Naive B cell (primary cell): ENCODE results near the gene EHBP1L1. TPM values are rescaled to one million over a fixed set of nuclear protein-coding genes. Genes with fewer than 3 reads are reported as not detected.

Experiments used
- ATAC-seq, 2 donors: fragments of 150-1000 bp; cut with Tn5 transposase; 2 replicates each; pipeline ENCODE4 v1.10.0; 2021; ENCODE audit warnings: low read depth in 2 of 2, mild to moderate bottlenecking in 2 of 2, moderate library complexity in 2 of 2
- DNase-seq: peaks from one replicate; pipeline ENCODE4 v3.0.0; 2022
- H3K27ac Mint-ChIP-seq, 6 donors: one replicate each; pipeline ENCODE4 v1.8.0; 2020 to 2022; ENCODE audit warnings: mild to moderate bottlenecking in 6 of 6, mixed read lengths in 6 of 6, moderate library complexity in 5 of 6, inconsistent platforms in 2 of 6
- H3K27me3 Mint-ChIP-seq, 3 donors: one replicate each; pipeline ENCODE4 v1.8.0; 2021 to 2022; ENCODE audit warnings: mixed read lengths in 3 of 3, mild to moderate bottlenecking in 1 of 3
- H3K36me3 Mint-ChIP-seq, 2 donors: one replicate each; pipeline ENCODE4 v1.8.0; 2020 to 2022; ENCODE audit warnings: mixed read lengths in 2 of 2, inconsistent platforms in 1 of 2, mild to moderate bottlenecking in 1 of 2
- H3K4me1 Mint-ChIP-seq, 3 donors: one replicate each; pipeline ENCODE4 v1.8.0; 2020 to 2022; ENCODE audit warnings: mixed read lengths in 3 of 3, inconsistent platforms in 1 of 3, mild to moderate bottlenecking in 1 of 3, moderate library complexity in 1 of 3
- H3K4me3 Mint-ChIP-seq, 8 donors: one replicate each; pipeline ENCODE4 v1.8.0; 2020 to 2022; ENCODE audit warnings: mild to moderate bottlenecking in 8 of 8, mixed read lengths in 8 of 8, moderate library complexity in 8 of 8, inconsistent platforms in 2 of 8
- H3K9me3 Mint-ChIP-seq, 7 donors: one replicate each; pipeline ENCODE4 v1.8.0; 2020 to 2022; ENCODE audit warnings: mixed read lengths in 7 of 7, mild to moderate bottlenecking in 5 of 7, inconsistent platforms in 2 of 7, moderate library complexity in 1 of 7
- polyA plus RNA-seq, 6 donors: library from polyadenylated mRNA; unstranded; fragments of 300-500 nt; fragmentation: Illumina TruSeq; gene quantifications; one replicate each; pipeline ENCODE4 v1.2.3, GENCODE V29; 2021; ENCODE audit warnings: low read depth in 6 of 6

Gene EHBP1L1
- polyA plus RNA-seq, 6 donors from 2014 or later, result 5.5 to 18.3 (median 11.6) TPM

DNA sequence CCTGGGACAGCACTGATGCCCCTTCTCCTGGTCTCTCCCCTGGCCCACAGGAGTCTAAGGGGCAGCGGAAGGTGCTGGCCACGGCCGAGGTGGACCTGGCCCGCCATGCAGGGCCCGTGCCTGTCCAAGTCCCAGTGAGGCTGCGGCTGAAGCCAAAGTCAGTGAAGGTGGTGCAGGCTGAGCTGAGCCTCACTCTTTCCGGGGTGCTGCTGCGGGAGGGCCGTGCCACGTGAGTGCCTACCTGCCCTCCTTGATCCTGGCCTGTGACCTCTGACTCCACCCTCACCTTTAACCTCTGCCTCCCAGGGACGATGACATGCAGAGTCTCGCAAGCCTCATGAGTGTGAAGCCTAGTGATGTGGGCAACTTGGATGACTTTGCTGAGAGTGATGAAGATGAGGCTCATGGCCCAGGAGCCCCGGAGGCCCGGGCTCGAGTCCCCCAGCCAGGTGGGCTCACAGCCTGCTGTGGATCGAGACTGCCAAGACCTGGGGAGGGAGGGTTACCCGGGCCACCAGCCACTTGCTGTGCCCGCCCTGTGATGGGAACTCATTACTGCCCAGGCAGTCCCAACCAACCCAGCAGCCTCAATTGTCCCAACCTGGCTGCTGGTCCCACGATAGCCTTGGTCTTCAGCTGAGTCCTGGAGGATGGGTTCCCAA, 4.3 kb downstream of the EHBP1L1 start:
- peaks cover 0 to 6% of the 10 kb centered on the region in 2 donors for H3K36me3 Mint-ChIP-seq
- H3K27ac Mint-ChIP-seq, result peak overlapping the region in 3 of 6 donors; percentile 33 to 95 (median 57)
- DNase-seq, result no peak
- H3K4me1 Mint-ChIP-seq, result peaks cover 34 to 45% (median 41%) of the 10 kb centered on the region in 3 donors
- H3K9me3 Mint-ChIP-seq, result no peaks in the 10 kb centered on the region
- H3K27me3 Mint-ChIP-seq, result no peaks in the 10 kb centered on the region
- H3K4me3 Mint-ChIP-seq, result peak overlapping the region in 1 of 8 donors; percentile 47
- ATAC-seq, result no peak

GRCh38 chr11:65580756-65581155, 4.9 kb downstream of the EHBP1L1 start:
- Mint-ChIP-seq H3K36me3 (peaks cover 0 to 6% of the 10 kb centered on the region in 2 donors), H3K27me3 (no peaks in the 10 kb centered on the region), H3K4me3 (no peak overlapping the region), H3K9me3 (no peaks in the 10 kb centered on the region), H3K4me1 (peaks cover 29 to 40% (median 36%) of the 10 kb centered on the region in 3 donors), H3K27ac (peak overlapping the region in 3 of 6 donors; percentile 37 to 95 (median 92))
- no peak for ATAC-seq
- DNase-seq, result no peak

DNA sequence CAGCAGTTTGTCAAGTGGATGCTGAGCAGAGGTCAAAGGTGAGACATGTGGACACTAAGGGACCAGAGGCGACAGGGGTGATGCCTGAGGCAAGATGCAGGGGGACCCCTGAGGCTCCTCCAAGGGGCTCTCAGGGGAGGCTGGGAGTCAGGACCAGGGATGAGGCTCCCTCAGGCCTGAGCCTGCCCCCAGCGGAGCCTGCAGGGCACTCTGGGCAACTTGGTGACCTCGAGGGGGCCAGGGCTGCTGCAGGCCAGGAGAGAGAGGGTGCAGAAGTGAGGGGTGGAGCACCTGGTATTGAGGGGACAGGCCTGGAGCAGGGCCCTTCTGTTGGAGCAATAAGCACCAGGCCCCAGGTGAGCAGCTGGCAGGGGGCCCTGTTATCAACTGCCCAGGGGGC, 6.1 kb downstream of the EHBP1L1 start:
- Mint-ChIP-seq H3K36me3 (peaks cover 0 to 6% of the 10 kb centered on the region in 2 donors), H3K27me3 (no peaks in the 10 kb centered on the region), H3K4me1 (peaks cover 32 to 44% (median 38%) of the 10 kb centered on the region in 3 donors), H3K27ac (peak overlapping the region in 2 of 6 donors; percentile 58 to 89), H3K4me3 (peak overlapping the region in 2 of 8 donors; percentile 2 to 74), H3K9me3 (no peaks in the 10 kb centered on the region)
- ATAC-seq, result no peak
- no peak for DNase-seq

GRCh38 chr11:65583589-65583988, 7.7 kb downstream of the EHBP1L1 start:
- ATAC-seq, result no peak
- Mint-ChIP-seq H3K27ac (peak overlapping the region in 5 of 6 donors; percentile 47 to 90 (median 56)), H3K36me3 (peaks cover 0 to 6% of the 10 kb centered on the region in 2 donors), H3K4me3 (no peak overlapping the region), H3K4me1 (peaks cover 35 to 40% (median 40%) of the 10 kb centered on the region in 3 donors), H3K9me3 (no peaks in the 10 kb centered on the region), H3K27me3 (no peaks in the 10 kb centered on the region)
- DNase-seq, result no peak

GRCh38 chr11:65584106-65584505, 8.3 kb downstream of the EHBP1L1 start:
- no peaks in the 10 kb centered on the region for H3K27me3 Mint-ChIP-seq
- peak overlapping the region in 1 of 6 donors; percentile 69 for H3K27ac Mint-ChIP-seq
- peaks cover 38 to 42% (median 40%) of the 10 kb centered on the region in 3 donors for H3K4me1 Mint-ChIP-seq
- H3K36me3 Mint-ChIP-seq, result peaks cover 0 to 6% of the 10 kb centered on the region in 2 donors
- peak overlapping the region in 1 of 8 donors; percentile 47 for H3K4me3 Mint-ChIP-seq
- no peaks in the 10 kb centered on the region for H3K9me3 Mint-ChIP-seq
- ATAC-seq (no peak), DNase-seq (no peak)

GRCh38 chr11:65584723-65585171, 8.9 kb downstream of the EHBP1L1 start:
- no peak for ATAC-seq
- no peak overlapping the region for H3K4me3 Mint-ChIP-seq
- H3K9me3 Mint-ChIP-seq, result no peaks in the 10 kb centered on the region
- H3K4me1 Mint-ChIP-seq, result peaks cover 40 to 46% (median 41%) of the 10 kb centered on the region in 3 donors
- no peaks in the 10 kb centered on the region for H3K27me3 Mint-ChIP-seq
- H3K27ac Mint-ChIP-seq, result no peak overlapping the region
- peaks cover 0 to 6% of the 10 kb centered on the region in 2 donors for H3K36me3 Mint-ChIP-seq
- DNase-seq, result no peak

- H3K4me1 Mint-ChIP-seq, result peaks cover 40 to 50% (median 45%) of the 10 kb centered on the region in 3 donors
- no peaks in the 10 kb centered on the region for H3K27me3 Mint-ChIP-seq
- DNase-seq (no peak), ATAC-seq (no peak)
- H3K4me3 Mint-ChIP-seq, result peak overlapping the region in 2 of 8 donors; percentile 33 to 47
- H3K27ac Mint-ChIP-seq, result peak overlapping the region in 4 of 6 donors; percentile 9 to 95 (median 83)
- no peaks in the 10 kb centered on the region for H3K9me3 Mint-ChIP-seq
- H3K36me3 Mint-ChIP-seq, result peaks cover 0 to 5% of the 10 kb centered on the region in 2 donors
These were observed 9.8 kb downstream of the EHBP1L1 start for GRCh38 chr11:65585396-65586246.

- Mint-ChIP-seq H3K4me1 (peaks cover 40 to 50% (median 47%) of the 10 kb centered on the region in 3 donors), H3K9me3 (no peaks in the 10 kb centered on the region)
These were observed 10.4 kb downstream of the EHBP1L1 start for GRCh38 chr11:65586247-65586630.

DNA sequence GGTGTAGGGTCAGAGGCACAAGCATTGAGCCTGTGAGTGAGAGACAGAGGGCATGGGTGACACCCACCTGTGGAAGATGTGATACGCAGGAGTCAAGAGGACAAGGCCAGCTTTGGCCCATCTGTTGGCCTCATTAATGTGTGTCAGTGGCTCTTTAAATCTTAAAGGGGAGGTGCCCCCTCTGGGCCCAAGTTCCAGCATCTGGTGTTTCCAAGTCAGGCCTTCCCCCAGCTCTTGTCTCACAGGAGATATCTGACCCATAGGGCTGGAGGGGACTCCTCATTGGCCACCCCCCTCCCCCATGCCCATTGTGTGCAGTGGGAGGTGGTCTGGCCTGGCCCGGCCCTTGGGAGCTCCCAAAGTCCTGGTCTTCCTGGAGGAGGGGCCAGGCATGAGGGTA, 10.8 kb downstream of the EHBP1L1 start:
- H3K4me3 Mint-ChIP-seq, result peak overlapping the region in 2 of 8 donors; percentile 19 to 76
- peak overlapping the region in 5 of 6 donors; percentile 58 to 95 (median 93) for H3K27ac Mint-ChIP-seq
- no peak for ATAC-seq
- no peaks in the 10 kb centered on the region for H3K27me3 Mint-ChIP-seq
- DNase-seq, result no peak
- H3K9me3 Mint-ChIP-seq, result no peaks in the 10 kb centered on the region
- peaks cover 40 to 50% (median 47%) of the 10 kb centered on the region in 3 donors for H3K4me1 Mint-ChIP-seq
- H3K36me3 Mint-ChIP-seq, result no peaks in the 10 kb centered on the region

More at GRCh38 chr11:65586247-65586630, 10.4 kb downstream of the EHBP1L1 start:
- Mint-ChIP-seq H3K27me3 (no peaks in the 10 kb centered on the region), H3K36me3 (no peaks in the 10 kb centered on the region), H3K27ac (peak overlapping the region in 5 of 6 donors; percentile 9 to 95 (median 93)), H3K4me3 (peak overlapping the region in 3 of 8 donors; percentile 19 to 47 (median 33))
- DNase-seq, result no peak
- no peak for ATAC-seq

DNA sequence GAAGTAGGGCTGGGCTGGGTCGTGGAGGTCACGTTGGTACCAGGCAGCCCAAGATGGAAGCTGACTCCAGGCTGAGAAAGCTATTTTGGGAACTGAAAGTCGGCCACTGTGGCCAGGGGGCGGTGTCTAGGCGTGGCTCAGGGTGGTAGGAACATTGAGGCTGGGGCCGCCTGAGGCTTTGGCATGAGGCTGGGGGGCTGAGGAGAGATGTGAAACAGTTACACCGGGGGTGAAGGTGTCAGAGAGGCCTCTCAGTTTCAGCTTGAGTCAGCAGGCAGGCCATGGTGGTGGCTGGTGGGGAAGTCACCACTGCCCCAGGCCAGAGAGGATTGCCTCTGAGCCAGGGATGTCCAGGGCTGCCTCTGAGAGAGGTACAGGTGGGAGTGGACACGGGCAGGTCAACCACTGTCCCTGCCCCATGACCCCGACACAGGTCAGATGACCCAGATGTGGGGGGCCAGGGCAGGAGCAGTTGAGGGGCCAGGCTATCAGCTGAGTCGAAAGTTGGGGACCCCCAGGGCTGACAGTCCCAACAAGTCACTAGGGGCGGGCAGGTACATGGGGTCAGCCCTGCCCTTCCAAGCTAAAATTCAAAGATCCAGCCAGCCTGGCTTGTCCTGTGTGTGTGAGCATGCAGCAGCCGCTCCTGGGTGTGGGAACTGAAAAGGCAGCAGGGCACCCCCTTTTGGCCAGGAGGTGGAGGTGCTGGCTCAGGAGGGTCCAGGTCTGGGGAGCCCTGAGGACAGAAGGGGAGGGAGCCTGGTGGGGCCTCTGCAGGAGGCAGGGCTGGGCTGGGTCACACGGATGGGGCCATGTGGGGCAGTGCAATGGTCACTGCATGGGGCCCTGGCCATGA, 12.6 kb downstream of the EHBP1L1 start:
- ATAC-seq (peak; percentile 80 to 82), DNase-seq (peak; percentile 75)
- Mint-ChIP-seq H3K27ac (peak overlapping the region; percentile 93 to 97 (median 96)), H3K9me3 (no peaks in the 10 kb centered on the region), H3K4me1 (peaks cover 36 to 43% (median 43%) of the 10 kb centered on the region in 3 donors), H3K27me3 (no peaks in the 10 kb centered on the region), H3K36me3 (no peaks in the 10 kb centered on the region), H3K4me3 (peak overlapping the region in 7 of 8 donors; percentile 4 to 89 (median 76))

GRCh38 chr11:65589444-65590239, 13.8 kb downstream of the EHBP1L1 start:
- no peaks in the 10 kb centered on the region for H3K36me3 Mint-ChIP-seq
- H3K9me3 Mint-ChIP-seq, result no peaks in the 10 kb centered on the region
- peak overlapping the region in 4 of 6 donors; percentile 54 to 95 (median 90) for H3K27ac Mint-ChIP-seq
- H3K4me3 Mint-ChIP-seq, result no peak overlapping the region
- H3K4me1 Mint-ChIP-seq, result peaks cover 30 to 41% (median 38%) of the 10 kb centered on the region in 3 donors
- peak; percentile 21 to 24 for ATAC-seq
- H3K27me3 Mint-ChIP-seq, result no peaks in the 10 kb centered on the region
- peak; percentile 35 for DNase-seq

DNA sequence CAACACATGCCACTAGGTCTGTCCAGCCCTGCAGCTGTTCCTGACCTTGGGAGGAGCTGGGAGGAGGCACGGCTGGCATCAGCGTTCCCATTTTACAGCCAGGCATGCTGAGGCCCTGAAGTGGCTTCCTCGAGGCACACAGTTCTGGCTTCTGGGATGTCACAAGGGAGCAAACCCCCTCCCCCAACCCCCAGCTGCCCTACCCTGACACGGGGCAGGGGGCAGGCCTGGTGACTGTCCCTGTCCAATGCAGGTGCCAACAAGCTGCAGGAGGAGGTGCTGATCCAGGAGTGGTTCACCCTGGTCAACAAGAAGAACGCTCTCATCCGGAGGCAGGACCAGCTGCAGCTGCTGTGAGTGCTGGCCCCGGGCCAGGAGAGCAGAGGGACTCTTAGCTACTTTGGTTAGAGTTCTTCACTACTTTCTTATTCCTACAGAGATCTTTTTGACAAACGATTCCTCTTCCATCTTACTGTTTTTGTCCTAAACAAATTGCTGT, 14.4 kb downstream of the EHBP1L1 start:
- Mint-ChIP-seq H3K4me1 (peaks cover 33 to 44% (median 44%) of the 10 kb centered on the region in 3 donors), H3K27me3 (no peaks in the 10 kb centered on the region), H3K27ac (peak overlapping the region in 1 of 6 donors; percentile 68), H3K9me3 (no peaks in the 10 kb centered on the region), H3K36me3 (no peaks in the 10 kb centered on the region), H3K4me3 (no peak overlapping the region)
- DNase-seq (no peak), ATAC-seq (no peak)
